ENCODE measurements around the gene ARHGAP6. TPM values are rescaled to one million over a fixed set of nuclear protein-coding genes. Genes with fewer than 3 reads are reported as not detected.

The ARHGAP6 gene
- total RNA-seq, 4 donors from 2014 or later = 2.1 to 30.5 (median 4.9) TPM

GRCh38 chrX:11460347-11460746 is 205.4 kb downstream of the ARHGAP6 start:
- Histone ChIP-seq H3K4me1 (no peaks in the 10 kb centered on the region), H3K27me3 (no peaks in the 10 kb centered on the region), H3K36me3 (no peaks in the 10 kb centered on the region), H3K4me3 (no peak overlapping the region), H3K9me3 (no peaks in the 10 kb centered on the region), H3K27ac (no peak overlapping the region)
- DNase-seq = no peak
- TF ChIP-seq CTCF (IDR thresholded peaks at IDR 0.05) = no peak
- no peak for TF ChIP-seq POLR2A (IDR thresholded peaks at IDR 0.05)

DNA sequence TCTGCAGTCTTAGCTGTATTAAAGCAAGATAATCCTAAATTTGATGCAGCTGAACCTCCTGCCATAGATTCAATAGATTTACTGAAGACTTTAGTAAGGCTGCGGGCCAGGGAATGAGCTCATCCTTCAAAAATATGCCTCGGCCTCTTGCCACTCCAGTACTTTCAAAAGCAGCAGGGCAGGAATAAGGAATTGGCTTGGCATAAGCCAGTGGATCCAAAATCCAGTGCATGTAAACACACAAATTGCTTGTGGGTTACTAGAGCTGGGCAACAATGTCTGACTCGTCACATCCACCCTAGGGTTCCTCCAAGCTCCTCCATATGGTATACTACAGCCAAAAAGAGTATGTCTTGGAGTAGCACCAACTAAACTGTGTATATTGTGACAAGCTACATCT is 207.6 kb downstream of the ARHGAP6 start:
- Histone ChIP-seq H3K9me3 (no peaks in the 10 kb centered on the region), H3K4me3 (no peak overlapping the region), H3K27ac (no peak overlapping the region), H3K27me3 (no peaks in the 10 kb centered on the region), H3K36me3 (no peaks in the 10 kb centered on the region), H3K4me1 (no peaks in the 10 kb centered on the region)
- TF ChIP-seq POLR2A (IDR thresholded peaks at IDR 0.05) = no peak
- TF ChIP-seq CTCF (IDR thresholded peaks at IDR 0.05) = no peak
- DNase-seq = no peak

DNA sequence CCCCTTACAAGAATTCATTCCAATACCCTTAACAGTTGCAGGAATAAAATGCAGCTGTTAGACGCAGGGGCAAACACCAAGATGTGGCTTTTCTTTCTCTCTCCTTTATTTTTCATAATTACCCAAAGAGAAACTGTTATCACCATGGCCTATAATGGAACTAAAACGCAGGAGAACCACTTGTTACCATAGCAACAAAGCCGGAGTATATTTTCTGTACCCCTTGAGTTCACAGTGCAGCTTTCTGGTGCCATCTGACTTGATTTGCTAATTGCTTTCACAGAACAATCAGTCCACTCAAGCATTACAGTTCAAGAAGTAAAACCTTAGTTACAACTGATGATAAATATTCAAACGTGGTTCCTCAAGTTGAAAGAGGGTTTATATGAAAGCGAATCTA is 214.6 kb downstream of the ARHGAP6 start:
- DNase-seq = no peak
- H3K9me3 ChIP-seq = no peaks in the 10 kb centered on the region
- H3K36me3 ChIP-seq = no peaks in the 10 kb centered on the region
- H3K4me1 ChIP-seq = no peaks in the 10 kb centered on the region
- TF ChIP-seq CTCF (IDR thresholded peaks at IDR 0.05) = no peak
- TF ChIP-seq POLR2A (IDR thresholded peaks at IDR 0.05) = no peak
- H3K27ac ChIP-seq = no peak overlapping the region
- no peaks in the 10 kb centered on the region for H3K27me3 ChIP-seq
- no peak overlapping the region for H3K4me3 ChIP-seq

- Histone ChIP-seq H3K36me3 (no peaks in the 10 kb centered on the region), H3K27me3 (no peaks in the 10 kb centered on the region), H3K9me3 (no peaks in the 10 kb centered on the region), H3K4me3 (no peak overlapping the region), H3K27ac (no peak overlapping the region), H3K4me1 (no peaks in the 10 kb centered on the region)
- TF ChIP-seq POLR2A (IDR thresholded peaks at IDR 0.05) = no peak
- TF ChIP-seq CTCF (IDR thresholded peaks at IDR 0.05) = no peak
- DNase-seq = no peak
These were observed 215.4 kb downstream of the ARHGAP6 start for GRCh38 chrX:11450354-11450753.

- H3K27ac ChIP-seq = no peak overlapping the region
- no peak for TF ChIP-seq CTCF (IDR thresholded peaks at IDR 0.05)
- TF ChIP-seq POLR2A (IDR thresholded peaks at IDR 0.05) = no peak
- DNase-seq = no peak
- H3K27me3 ChIP-seq = no peaks in the 10 kb centered on the region
- H3K4me3 ChIP-seq = no peak overlapping the region
- no peaks in the 10 kb centered on the region for H3K4me1 ChIP-seq
- H3K36me3 ChIP-seq = no peaks in the 10 kb centered on the region
- no peaks in the 10 kb centered on the region for H3K9me3 ChIP-seq
These were observed 216.1 kb downstream of the ARHGAP6 start for GRCh38 chrX:11449613-11450012.

DNA sequence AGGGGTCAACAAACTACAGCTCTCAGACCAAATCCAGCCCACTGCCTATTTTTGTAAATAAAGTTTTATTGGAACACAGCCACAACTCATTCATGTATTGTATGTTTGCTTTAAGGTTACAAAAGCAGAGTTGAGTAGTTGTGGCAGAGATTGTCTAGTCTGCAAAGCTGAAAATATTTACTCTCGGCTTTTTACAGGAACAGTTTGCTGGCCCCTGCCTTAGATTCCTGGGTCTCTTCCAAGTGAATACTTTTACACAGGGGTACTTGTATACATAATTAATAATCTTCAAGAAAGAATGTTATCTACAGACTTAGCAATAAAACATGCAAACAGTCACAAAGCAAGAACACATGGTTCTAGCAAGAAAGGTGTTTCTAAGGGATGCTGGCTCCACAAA is 218.3 kb downstream of the ARHGAP6 start:
- TF ChIP-seq POLR2A (IDR thresholded peaks at IDR 0.05) (no peak), CTCF (IDR thresholded peaks at IDR 0.05) (no peak)
- Histone ChIP-seq H3K9me3 (no peaks in the 10 kb centered on the region), H3K27ac (peak overlapping the region in 1 of 4 donors; percentile 22), H3K4me1 (no peaks in the 10 kb centered on the region), H3K36me3 (no peaks in the 10 kb centered on the region), H3K27me3 (no peaks in the 10 kb centered on the region), H3K4me3 (no peak overlapping the region)
- no peak for DNase-seq

Data from Peyer's patch (tissue), 4 donors.